Measurements from ENCODE around the gene ERC2.

ERC2 gene

DNA sequence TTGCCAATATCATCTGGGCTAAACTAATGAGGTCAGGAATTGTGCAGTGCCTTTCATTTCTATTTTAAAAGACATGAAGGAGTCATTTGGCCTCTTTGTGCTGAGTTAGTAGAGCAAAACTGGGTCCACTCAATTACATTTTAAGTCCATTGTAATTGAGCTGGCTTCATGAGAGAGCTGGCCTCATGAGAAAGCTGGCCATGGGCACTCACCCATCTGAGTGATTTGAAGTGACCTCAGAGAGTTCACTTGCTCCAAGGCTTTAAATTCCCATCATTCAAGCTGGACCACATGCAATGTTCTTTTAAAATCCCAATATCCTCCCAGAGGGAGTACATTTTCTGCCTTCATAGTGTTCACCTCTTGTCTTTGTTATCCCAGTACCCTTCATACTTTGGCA, 645.3 kb downstream of the ERC2 start:
- TF ChIP-seq, protein P1, sequence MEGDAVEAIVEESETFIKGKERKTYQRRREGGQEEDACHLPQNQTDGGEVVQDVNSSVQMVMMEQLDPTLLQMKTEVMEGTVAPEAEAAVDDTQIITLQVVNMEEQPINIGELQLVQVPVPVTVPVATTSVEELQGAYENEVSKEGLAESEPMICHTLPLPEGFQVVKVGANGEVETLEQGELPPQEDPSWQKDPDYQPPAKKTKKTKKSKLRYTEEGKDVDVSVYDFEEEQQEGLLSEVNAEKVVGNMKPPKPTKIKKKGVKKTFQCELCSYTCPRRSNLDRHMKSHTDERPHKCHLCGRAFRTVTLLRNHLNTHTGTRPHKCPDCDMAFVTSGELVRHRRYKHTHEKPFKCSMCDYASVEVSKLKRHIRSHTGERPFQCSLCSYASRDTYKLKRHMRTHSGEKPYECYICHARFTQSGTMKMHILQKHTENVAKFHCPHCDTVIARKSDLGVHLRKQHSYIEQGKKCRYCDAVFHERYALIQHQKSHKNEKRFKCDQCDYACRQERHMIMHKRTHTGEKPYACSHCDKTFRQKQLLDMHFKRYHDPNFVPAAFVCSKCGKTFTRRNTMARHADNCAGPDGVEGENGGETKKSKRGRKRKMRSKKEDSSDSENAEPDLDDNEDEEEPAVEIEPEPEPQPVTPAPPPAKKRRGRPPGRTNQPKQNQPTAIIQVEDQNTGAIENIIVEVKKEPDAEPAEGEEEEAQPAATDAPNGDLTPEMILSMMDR (IDR thresholded peaks at IDR 0.05; ENCODE audit: control insufficient read depth, insufficient read depth, low read depth, low read length, missing control alignments): no peak
- DNase-seq (ENCODE audit: low read depth): no peak

DNA sequence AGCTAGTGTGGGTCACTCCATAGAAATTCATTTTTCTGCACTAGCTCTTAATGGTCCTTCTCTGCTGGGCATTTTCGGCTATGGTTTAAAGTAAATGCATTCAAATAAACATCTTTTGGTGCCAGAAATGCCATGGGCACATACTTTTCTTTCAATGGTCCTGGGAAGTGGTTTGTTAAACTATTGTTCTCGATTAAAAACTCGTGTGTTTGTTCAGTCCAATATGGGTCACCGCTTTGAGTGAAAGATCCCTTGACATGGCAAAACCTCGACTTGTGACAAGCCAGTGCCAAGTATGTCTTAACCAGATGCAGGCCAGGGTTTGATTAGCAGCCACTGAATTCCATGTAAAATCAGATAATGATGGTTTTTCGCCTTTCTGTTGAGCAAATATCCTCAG, 649.3 kb downstream of the ERC2 start:
- H3K4me3 ChIP-seq (ENCODE audit: control insufficient read depth, low read depth, low read length): no peak overlapping the region
- DNase-seq (ENCODE audit: low read depth): no peak
- TF ChIP-seq, protein P1 (IDR thresholded peaks at IDR 0.05; ENCODE audit: control insufficient read depth, insufficient read depth, low read depth, low read length, missing control alignments): no peak

More for the DNA sequence above, 645.3 kb downstream of the ERC2 start:
- no peak overlapping the region for H3K4me3 ChIP-seq (ENCODE audit: control insufficient read depth, low read depth, low read length)

- TF ChIP-seq, protein P1 (IDR thresholded peaks at IDR 0.05; ENCODE audit: control insufficient read depth, insufficient read depth, low read depth, low read length, missing control alignments): no peak
- no peak for DNase-seq (ENCODE audit: low read depth)
- no peak overlapping the region for H3K4me3 ChIP-seq (ENCODE audit: control insufficient read depth, low read depth, low read length)
Measured at GRCh38 chr3:55818485-55818884, 649.8 kb downstream of the ERC2 start.

DNA sequence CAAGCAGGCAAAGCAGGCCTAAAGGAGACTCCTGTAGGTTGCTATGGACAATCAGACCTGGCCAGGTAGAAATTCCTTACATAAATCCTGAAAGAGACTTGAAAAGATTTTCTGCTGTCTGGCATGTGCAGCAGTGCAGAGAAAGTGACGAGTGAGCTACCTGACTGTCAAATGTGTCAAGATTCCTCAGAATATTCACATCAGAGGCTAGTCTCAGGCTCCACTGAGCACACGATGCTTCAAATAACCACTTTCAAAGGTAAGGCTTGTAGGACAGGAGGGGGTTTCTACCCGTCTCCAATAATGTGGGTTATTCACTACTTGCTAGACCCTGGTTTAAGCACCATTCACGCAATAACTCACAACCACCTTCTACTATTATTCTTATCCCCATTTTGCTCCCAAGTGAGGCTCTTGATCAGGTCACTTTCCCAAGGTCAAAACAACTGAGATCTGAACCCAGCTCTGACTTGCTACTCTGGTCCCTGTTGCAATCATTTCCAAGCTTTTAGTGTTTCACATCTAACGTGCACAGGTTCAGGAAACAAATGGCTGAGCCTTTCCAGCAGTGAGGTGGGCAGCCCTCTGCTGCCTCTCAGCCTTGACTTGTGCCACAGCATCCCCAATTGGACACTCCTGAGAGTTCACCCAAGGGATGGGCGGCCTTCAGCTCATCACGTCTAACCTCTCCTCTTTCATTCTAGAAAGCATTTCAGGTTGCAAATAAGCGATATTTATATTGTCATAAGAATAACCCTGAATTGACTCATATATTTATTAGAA, 651.3 kb downstream of the ERC2 start:
- no peak for DNase-seq (ENCODE audit: low read depth)
- TF ChIP-seq, protein P1 (IDR thresholded peaks at IDR 0.05; ENCODE audit: control insufficient read depth, insufficient read depth, low read depth, low read length, missing control alignments): no peak
- H3K4me3 ChIP-seq (ENCODE audit: control insufficient read depth, low read depth, low read length): no peak overlapping the region

GRCh38 chr3:55815262-55815661, 653.0 kb downstream of the ERC2 start:
- TF ChIP-seq, protein P1 (IDR thresholded peaks at IDR 0.05; ENCODE audit: control insufficient read depth, insufficient read depth, low read depth, low read length, missing control alignments): no peak
- no peak for DNase-seq (ENCODE audit: low read depth)
- no peak overlapping the region for H3K4me3 ChIP-seq (ENCODE audit: control insufficient read depth, low read depth, low read length)

DNA sequence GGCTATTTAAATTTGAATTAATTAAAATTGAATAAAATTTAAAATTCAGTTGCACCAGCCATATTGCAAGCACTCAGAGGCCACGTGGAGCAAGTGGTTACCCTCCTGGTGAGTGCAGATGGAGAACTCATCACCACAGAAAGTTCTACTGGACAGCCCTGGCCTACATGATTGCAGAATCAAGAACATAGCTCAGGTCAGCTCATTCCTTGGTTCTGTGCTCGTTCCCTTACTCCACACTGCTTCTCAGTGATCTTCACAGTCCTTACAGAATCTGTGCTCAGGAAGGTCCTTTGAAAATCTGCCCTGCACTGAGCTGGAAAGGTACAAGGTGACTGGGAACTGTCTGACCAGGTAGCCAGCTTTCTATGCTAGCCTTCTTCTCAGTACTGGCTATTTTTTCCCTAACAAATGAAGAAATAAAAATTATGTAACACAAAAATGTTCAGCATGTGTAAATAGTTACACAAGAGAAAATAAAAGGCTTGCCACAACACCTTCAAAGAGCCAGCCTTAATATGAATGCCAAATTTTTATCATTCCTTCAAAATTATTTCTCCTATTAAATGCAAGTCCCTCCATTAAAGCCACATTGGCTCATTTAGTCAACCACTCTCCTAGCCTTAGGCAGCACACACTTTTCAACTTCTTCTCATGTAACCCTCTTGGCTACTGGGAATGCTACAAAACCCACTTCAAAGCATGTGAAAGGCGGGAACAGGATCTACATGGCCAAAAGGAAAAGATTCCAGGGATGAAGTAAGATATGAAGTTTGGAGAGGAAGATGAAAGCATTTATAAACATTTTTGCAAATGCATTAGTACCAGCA, 654.8 kb downstream of the ERC2 start:
- DNase-seq (ENCODE audit: low read depth): peak; percentile 14
- TF ChIP-seq, protein P1 (IDR thresholded peaks at IDR 0.05; ENCODE audit: control insufficient read depth, insufficient read depth, low read depth, low read length, missing control alignments): no peak
- no peak overlapping the region for H3K4me3 ChIP-seq (ENCODE audit: control insufficient read depth, low read depth, low read length)

Measured in AG09309 (cell line).